Upper lobe of left lung (tissue), 4 donors: ENCODE measurements around the gene SBF2.

ENCODE experiments used
- CTCF ChIP-seq, 6 experiments: fragments of 450-650 bp in 4 of 6; fragments of 200-600 bp in 2 of 6; sonication (generic) in 2 of 6; IDR thresholded peaks; one replicate each; pipeline ENCODE4 v1.5.1; 2016 to 2019; ENCODE audit warnings: antibody characterized with exemption in 6 of 6
- POLR2AphosphoS5 ChIP-seq, 2 donors: sonication (generic); formaldehyde crosslinking; IDR thresholded peaks; one replicate each; pipeline ENCODE4 v1.5.1; 2017; ENCODE audit warnings: antibody characterized with exemption in 2 of 2

GRCh38 chr11:9769621-9770020, 524.4 kb downstream of the SBF2 start:
- TF ChIP-seq POLR2AphosphoS5 (IDR thresholded peaks at IDR 0.05) (no peak), CTCF (IDR thresholded peaks at IDR 0.05) (no peak)
